ENCODE data around the gene PTPRC.

The PTPRC gene

DNA sequence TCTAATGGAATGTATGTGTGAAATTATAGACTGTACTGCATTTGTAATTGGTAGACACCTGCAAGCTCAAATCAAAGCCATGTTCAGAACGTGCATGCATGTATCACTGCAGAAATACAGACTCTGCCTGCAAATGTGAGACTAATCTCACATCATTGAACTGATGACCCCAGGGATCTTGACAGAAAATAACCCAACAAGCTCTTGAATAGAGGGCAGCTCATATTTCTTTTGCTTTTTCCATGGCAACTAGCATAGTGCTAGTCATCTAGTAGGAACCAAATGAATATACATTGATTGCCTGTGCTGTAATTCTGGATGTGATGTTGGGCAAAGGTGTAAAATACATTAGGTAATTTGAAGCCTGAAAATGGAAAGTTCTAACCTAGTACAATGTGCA lies 62.4 kb downstream of the PTPRC start:
- no peak for DNase-seq (ENCODE audit: low read depth)

DNA sequence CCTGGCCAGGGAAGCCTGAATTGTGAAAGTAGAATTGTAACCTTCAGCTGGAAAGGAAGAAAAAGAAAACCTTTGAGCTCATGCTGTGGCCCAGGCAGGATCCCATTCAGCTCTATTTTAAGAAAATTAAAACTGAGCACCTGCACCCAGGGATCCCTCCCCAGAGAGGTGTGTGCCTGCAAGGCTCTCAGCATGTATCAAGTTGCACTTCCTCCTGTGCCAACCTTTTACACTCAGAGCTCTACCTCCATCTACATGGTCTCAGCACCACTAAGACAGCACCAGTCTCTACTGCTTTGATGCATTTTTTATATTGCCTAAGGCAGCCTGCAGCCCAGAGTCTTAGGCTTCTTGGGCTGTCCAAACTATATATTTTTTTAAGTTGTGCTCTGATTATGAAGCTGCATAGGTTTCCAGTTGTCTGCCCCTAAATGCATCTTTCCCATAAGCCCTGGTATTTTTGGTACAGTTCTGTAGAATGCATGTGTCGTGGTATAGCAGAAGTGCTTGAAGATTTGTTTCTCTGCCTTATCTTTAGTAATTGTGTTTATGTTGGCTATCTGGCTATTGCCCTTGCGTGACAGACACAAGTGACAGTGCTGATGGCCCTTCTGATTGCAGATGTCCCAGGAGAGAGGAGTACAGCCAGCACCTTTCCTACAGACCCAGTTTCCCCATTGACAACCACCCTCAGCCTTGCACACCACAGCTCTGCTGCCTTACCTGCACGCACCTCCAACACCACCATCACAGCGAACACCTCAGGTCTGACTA lies 63.1 kb downstream of the PTPRC start:
- no peak for DNase-seq (ENCODE audit: low read depth)

DNA sequence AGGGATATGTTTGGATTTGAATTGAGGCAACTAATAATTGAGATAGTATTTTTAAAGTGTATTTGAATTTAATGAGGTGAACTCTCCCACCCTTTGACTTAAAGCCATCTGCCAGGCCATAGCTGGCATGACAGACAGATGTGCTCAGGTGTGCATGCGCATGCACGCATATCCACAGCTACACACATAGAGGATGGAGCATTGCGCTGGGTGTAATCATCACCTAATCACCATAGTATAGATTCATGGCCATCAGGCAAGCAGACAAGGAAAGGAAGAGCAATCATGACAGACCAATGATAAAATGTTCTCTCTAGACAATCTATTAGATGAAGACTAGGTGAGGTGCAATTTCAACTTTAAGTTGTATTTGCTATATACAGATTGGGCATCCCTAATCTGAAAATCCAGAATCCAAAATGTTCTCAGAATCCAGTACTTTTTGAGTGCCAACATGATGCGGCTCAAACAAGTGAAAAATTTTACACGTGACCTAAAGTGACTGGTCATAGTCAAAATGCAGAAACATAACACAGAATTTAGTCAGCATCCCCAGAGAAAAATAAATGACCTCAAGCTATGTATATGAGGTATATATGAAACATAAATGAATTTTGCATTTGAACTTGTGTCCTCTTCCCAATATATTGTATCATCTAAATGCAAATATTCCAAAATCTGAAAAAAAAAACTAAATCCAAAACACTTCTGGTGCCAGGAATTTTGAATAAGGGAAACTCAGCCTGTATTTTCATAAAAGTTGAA lies 70.1 kb downstream of the PTPRC start:
- no peak for DNase-seq (ENCODE audit: low read depth)

DNA sequence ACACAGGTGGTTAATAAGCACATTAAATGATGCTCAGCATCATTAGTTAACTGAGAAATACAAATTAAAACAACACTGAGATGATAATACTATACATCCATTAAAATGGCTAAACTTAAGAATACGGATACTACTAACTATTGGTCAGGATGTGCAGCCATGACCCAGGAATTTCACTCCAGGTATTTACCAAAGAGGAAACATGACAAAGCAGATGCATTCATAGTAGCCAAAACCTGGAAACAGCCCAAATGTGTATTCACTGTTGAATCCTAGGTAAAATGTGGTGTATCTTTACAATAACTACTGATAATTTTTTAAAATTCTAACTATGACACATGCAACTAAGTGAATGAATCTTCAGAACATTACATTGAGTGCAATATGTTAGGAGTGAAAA lies 73.0 kb downstream of the PTPRC start:
- DNase-seq (ENCODE audit: low read depth) = no peak

DNA sequence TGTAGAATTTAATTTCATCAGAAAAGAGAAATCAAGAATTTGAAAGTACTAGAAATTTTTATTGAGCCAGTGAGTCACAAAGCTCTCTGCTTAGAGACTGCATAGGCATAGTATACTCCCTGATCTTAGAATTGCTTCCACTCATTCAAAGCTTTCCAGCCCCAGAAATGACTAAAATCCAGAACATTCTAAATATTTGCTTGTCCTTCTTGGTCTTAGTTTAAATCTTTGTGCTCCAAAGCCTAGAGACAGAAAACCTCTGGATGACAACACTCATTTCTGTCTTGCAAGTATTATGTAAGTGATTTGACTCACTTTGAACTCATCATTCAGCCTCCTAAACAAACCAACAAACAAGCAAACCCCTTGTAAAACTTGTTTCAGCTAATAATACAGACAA lies 74.2 kb downstream of the PTPRC start:
- no peak for DNase-seq (ENCODE audit: low read depth)

DNA sequence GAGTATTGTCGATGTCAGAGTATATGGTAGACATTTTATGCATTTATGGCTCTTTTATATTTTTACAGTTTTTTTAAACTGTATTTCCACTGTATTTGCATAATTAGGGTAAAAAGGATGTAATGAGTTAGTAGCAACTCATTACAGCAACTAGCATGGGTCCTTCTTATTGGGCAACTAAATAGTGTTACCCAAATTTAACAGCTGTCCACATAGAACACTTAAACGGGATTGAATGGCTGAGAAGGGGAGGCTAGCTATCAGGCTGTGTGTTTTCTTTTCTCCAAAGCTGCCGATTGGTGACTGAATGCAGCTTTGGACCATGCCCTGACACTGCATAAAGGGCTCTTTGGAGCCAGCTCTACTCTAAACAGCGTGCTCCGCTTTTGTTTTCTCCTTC lies 75.4 kb downstream of the PTPRC start:
- no peak for DNase-seq (ENCODE audit: low read depth)

DNA sequence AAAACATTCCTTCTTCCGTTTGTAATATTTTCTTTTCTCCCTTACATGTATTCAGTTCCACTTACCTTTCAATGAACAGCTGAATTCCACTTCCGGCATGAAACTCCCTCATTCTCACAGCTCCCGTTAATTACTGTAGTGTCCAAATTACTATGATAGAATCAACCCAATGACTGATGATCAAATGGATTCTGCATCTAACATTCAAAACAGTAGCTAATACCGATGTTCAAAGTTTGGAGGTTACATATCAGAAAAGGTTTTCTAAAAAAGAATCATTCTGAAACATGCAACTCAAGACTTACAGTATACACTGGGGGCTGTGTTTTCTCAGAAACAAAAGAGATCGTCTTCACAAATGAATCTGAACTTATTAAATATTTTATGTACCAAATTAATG lies 77.2 kb downstream of the PTPRC start:
- no peak for DNase-seq (ENCODE audit: low read depth)

DNA sequence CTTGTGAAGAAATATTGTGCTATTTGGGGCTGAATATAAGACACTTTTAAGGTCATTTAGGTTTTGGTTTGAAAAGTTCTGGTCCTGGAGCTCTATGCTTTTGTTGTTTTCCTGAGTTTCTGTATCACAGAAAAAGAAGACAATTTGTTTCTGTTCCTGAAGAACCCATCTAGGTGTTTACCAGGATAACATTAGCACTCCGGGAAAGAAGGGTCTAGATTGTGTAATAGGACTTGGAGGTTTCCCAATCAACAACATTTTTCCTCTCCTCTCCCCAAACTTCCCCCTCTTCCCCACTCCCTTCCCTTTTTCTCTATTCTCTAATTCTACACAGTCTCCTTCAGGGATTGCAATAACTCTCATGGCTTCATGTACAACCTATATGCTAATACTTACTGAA lies 78.7 kb downstream of the PTPRC start:
- no peak for DNase-seq (ENCODE audit: low read depth)

DNA sequence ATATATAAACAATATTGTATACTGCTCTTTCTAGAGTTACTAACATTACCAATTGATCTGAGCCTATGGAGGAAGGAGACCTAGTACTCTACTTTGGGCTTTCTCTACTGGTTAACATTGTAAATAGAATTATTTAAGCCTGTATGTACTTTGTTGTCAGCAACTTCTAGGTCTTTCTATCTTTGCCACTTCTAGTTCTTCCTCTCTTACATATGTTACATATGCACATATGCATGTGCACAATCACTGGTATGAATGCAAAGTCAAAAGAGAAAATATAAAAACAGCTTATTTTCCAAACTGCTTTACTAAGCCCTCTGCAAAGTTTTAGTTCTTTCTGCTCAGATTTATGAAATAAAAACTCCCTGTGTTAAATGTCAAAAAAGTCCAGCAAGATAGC lies 84.3 kb downstream of the PTPRC start:
- DNase-seq (ENCODE audit: low read depth) = no peak

DNA sequence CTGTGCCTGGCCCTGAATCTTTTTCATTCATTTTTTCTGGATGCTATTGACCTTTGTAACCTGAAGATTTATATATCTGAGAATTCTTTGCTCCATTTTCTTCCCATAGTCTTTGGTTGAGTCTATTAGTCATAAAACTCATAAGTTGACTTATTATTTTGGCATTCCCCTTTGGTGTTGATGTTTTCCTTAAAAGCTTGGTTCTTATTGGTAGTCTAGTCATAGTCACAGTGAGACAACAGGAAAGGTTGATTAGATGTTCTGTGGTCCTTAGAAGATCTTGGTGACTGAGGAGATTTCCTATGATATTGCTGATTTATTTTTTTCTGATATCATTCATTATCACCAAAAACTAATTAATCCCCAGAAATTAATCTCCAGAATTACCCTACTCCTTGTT lies 86.2 kb downstream of the PTPRC start:
- no peak for DNase-seq (ENCODE audit: low read depth)

DNA sequence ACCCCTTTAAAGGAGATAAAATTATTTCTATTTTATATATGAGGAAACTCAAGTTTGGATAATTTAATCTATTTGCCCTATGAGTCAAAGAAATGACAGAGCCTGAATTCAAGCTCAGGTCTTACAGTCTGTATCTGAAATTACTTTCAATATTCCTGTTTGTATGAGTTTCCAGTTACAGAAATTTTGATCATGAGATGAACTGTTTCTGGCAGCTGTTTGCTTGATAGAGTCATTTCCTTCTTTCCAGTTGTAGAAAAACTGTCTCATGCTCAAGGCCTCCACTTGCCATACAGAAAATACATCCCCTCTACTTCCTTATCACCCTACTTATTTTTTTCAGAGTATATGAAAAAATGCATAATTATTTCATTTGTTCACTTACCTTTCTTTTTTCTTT lies 87.6 kb downstream of the PTPRC start:
- no peak for DNase-seq (ENCODE audit: low read depth)

DNA sequence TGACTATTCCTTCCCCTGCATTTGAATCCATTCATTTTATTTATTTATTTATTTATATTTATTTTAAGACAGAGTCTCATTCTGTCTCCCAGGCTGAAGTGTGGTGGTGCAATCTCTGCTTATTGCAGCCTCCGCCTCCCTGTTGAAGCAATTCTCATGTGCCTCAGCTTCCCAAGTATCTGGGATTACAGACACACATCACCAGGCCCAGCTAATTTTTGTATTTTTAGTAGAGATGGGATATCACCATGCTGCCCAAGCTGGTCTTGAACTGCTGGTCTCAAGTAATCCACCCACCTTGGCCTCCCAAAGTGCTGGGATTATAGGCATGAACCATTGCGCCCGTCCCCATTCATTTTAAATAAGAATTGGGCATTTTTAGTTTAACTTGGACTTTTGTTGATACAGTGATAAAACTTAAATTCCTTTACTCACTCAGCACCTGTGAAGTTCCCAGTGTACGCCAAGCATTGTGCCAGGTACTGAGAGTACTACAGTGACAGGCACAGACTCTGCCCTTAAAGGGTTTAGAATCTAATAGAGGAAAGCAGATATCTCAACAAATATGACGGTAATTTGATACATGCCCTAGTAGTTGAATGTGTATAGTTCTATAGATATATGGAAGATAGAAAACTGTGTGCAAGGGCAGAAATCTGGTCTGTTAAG lies 90.5 kb downstream of the PTPRC start:
- DNase-seq (ENCODE audit: low read depth) = no peak

DNA sequence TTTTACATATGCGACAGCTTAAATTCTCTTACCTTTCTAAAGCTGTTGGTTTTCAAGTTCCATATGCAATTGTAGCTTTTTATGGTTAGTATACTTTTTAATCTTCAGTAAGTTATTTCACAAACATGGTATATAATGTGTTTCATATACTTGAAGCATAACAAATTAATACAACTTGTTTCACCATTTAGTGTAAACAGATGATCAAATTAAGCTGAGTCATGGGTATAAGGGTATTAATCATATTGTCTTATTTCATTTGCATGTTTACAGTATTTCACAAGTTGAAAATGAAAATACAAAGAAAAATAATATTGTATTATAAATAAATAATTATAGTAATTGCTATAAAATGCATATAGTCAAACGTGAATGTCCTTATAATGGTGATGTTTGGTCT lies 92.1 kb downstream of the PTPRC start:
- no peak for DNase-seq (ENCODE audit: low read depth)

DNA sequence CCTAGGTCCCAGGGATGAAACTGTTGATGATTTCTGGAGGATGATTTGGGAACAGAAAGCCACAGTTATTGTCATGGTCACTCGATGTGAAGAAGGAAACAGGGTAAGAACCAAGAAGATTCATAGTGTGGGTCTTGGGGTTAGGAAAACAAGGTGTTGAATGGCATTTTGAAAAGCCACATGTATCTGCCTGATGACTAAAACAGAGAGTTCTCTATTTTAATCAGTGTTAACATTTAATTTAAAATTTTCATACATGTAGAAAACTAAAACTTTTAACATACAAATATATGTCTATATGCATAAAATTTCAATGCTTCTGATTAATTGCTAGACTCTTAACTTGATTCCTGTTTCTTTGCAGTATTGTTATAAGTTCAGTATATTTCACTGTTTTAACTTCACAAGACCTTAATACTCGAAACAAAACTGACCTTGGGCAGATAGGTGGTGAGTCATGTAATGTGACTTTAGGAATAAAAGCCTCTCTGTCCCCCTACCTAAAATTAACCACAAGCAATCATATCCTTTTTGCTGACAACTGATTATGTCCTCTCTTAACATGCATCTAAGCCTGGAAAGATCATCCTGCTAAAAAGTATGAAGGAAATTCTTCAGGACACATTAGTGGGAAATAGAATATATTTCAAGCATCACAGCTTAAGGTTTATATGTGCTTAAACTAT lies 95.6 kb downstream of the PTPRC start:
- no peak for DNase-seq (ENCODE audit: low read depth)

DNA sequence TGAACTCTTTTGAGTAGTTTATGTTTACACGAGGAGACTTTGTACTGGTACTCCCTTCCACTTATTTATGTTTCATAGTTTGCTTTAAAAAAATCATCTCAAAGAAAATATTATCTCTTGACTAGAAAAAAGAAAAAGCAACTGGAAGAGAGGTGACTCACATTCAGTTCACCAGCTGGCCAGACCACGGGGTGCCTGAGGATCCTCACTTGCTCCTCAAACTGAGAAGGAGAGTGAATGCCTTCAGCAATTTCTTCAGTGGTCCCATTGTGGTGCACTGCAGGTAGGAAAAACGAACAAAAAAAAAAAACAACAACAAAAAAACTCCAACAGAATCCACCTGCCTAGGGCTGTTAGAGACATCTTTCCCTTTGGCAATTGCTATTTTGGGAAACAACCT lies 102.9 kb downstream of the PTPRC start:
- no peak for DNase-seq (ENCODE audit: low read depth)

DNA sequence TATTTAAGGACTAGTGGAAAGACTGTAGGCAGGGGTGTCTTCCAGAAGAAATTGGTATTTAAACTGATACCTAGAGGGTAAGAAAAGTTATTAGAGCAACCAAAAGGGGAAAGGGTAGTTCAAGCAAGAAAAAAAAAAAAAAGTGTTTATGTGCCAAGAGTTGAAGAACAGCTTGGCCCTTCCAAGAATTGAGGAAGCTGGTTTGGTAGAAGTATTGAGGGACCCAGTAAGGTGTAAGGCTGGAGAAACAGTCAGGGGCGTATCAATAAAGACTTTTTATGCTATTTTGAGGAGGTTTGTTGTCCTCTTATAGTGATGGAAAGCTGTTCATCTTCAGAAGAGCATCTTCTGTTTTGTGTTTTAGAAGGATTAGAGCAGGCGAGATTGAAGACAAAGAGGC lies 108.3 kb downstream of the PTPRC start:
- no peak for DNase-seq (ENCODE audit: low read depth)

DNA sequence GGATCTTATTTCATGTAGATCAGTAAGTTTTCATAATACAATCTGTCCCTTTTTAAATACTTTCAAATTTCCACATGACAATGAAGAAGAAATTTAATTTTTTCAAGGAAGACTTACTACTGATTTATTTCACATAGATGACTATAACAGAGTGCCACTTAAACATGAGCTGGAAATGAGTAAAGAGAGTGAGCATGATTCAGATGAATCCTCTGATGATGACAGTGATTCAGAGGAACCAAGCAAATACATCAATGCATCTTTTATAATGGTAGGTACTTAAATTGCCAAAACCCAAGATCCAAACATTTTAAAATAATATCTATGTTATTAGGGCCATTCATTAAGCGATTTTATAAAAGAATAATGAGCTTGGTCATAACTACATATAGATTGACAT lies 110.4 kb downstream of the PTPRC start:
- DNase-seq (ENCODE audit: low read depth) = no peak

DNA sequence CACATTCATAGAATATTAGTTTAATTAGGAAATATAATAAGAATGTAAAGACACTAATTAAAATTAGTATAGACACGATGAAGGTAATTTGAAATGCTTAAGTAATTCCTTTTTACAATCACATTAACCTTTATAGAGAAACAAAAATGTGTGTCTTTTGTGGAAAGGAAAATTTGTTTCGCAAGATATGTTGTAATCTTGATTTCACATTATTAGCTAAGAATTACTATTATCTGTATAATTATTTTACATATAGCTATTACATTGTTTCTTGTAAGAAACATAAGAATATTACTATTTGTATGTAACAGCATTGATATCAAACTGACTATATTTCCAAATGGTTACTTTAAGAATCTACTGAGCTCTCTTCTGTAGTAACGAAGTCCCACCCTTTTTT lies 111.2 kb downstream of the PTPRC start:
- DNase-seq (ENCODE audit: low read depth) = no peak

DNA sequence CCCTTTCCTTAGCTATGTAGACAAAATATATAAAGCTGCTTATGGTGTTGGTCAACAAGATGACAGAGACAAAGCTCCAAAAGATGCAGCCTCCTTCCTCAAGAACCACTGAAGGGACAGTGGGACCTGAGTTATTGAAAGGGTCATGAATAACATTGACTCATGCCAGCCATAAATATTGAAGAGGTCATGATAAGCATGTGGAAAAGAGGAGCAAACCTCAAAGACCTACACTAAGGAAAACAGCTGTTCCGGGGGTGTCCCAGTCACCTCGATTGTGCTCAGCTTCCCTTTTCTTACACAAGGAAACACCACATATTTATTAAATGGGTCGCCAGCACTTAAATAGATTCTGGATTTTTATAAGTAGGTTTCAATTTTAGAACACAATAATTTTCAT lies 112.9 kb downstream of the PTPRC start:
- no peak for DNase-seq (ENCODE audit: low read depth)

DNA sequence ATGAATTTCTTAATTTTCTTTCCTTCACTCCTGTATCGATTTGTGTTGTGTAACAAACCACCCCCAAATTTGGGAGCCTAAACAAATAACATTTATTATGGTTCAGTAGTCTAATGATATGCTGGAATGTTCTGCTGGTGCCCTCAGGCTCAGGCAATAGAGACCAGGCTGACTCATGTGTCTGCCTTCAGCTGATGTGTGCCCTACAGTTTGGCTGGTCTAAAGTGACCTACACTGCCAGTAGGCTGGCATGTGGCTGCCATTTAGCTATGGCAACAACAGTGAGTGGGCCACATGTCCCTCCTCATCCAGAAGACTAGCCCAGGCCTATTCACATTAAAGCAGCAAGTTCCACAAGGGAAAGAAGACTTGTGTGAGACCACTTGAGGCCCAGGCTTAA lies 115.8 kb downstream of the PTPRC start:
- DNase-seq (ENCODE audit: low read depth) = no peak

DNA sequence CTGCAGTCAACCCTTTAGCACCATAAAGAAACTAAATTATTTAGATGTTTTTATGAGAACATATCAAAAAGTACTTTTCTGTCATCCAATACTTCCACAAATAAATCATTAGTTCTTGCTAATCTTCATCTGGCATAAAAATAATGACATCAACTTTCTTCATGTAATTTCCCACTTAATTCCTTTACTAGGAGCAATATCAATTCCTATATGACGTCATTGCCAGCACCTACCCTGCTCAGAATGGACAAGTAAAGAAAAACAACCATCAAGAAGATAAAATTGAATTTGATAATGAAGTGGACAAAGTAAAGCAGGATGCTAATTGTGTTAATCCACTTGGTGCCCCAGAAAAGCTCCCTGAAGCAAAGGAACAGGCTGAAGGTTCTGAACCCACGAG lies 116.9 kb downstream of the PTPRC start:
- no peak for DNase-seq (ENCODE audit: low read depth)

DNA sequence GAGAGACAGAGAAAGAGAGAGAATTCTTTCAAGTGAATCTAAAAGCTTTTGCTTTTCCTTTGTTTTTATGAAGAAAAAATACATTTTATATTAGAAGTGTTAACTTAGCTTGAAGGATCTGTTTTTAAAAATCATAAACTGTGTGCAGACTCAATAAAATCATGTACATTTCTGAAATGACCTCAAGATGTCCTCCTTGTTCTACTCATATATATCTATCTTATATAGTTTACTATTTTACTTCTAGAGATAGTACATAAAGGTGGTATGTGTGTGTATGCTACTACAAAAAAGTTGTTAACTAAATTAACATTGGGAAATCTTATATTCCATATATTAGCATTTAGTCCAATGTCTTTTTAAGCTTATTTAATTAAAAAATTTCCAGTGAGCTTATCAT lies 117.6 kb downstream of the PTPRC start:
- no peak for DNase-seq (ENCODE audit: low read depth)

Data from HS-27A (cell line).